ENCODE data around the gene MRM3. TPM values are rescaled to one million over a fixed set of nuclear protein-coding genes. Genes with fewer than 3 reads are reported as not detected.
A peak's percentile ranks its signal among the peaks of the same experiment; 100 is the strongest.

MRM3 gene
- 10 to 100 TPM; 12.8 to 15.8 TPM for total RNA-seq

GRCh38 chr17:781805-782731 lies at the start of gene MRM3, which contains the start of gene GLOD4:
MRM3 (plus strand) TSS chr17:782353; CDS start chr17:782379, 26 bp downstream.
GLOD4 (minus strand) TSS chr17:782280; CDS start chr17:782255, 25 bp downstream.
- peak; percentile 96 for DNase-seq
- Mint-ChIP-seq H3K4me3 (peak within 1 kb of the TSS; percentile 93), H3K27ac (peak within 1 kb of the TSS; percentile 83), H3K4me1 (peaks cover 36% of the 10 kb centered on the region), H3K9me3 (no peaks in the 10 kb centered on the region), H3K27me3 (no peaks in the 10 kb centered on the region), H3K36me3 (ENCODE audit: low read depth) (peaks cover 32% of the 10 kb centered on the region)
- ChIA-PET POLR2A (interaction anchor here (0.6 to 4.6 kb wide), 18 partner anchors 8 to 370 kb away, joined by 3 to 59 read pairs (median 4); partner anchors contain the start of genes GEMIN4, NXN, TIMM22 and VPS53), CTCF (interaction anchor here (0.6 to 4.0 kb wide), 10 partner anchors 10 to 370 kb away, joined by 3 to 27 read pairs (median 4); partner anchors contain the start of genes GEMIN4 and TIMM22)

- peak overlapping the region; percentile 40 for H3K27ac Mint-ChIP-seq
- H3K36me3 Mint-ChIP-seq (ENCODE audit: low read depth) = peaks cover 21% of the 10 kb centered on the region
- peaks cover 9% of the 10 kb centered on the region for H3K27me3 Mint-ChIP-seq
- H3K4me3 Mint-ChIP-seq = peak overlapping the region; percentile 77
- POLR2A ChIA-PET = interaction anchor here (0.6 to 2.1 kb wide), 5 partner anchors 11 to 467 kb away, joined by 3 to 5 read pairs (median 3); no protein-coding TSS in a partner anchor
- no peaks in the 10 kb centered on the region for H3K9me3 Mint-ChIP-seq
- DNase-seq = peak; percentile 47
- H3K4me1 Mint-ChIP-seq = peaks cover 15% of the 10 kb centered on the region
- CTCF ChIA-PET = interaction anchor here (1.5 kb wide), 1 partner anchor 321 kb away, joined by 6 read pairs; no protein-coding TSS in a partner anchor
Observed at GRCh38 chr17:732902-733720, 49.0 kb upstream of the MRM3 start.

GRCh38 chr17:733743-734142 lies 48.4 kb upstream of the MRM3 start:
- Mint-ChIP-seq H3K27ac (no peak overlapping the region), H3K36me3 (ENCODE audit: low read depth) (peaks cover 26% of the 10 kb centered on the region)
- CTCF ChIA-PET = interaction anchor here (1.5 kb wide), 1 partner anchor 321 kb away, joined by 6 read pairs; no protein-coding TSS in a partner anchor

GRCh38 chr17:737561-738113 lies 44.5 kb upstream of the MRM3 start:
- Mint-ChIP-seq H3K4me3 (no peak overlapping the region), H3K4me1 (peaks cover 21% of the 10 kb centered on the region), H3K27me3 (peaks cover 4% of the 10 kb centered on the region), H3K9me3 (no peaks in the 10 kb centered on the region), H3K27ac (no peak overlapping the region), H3K36me3 (ENCODE audit: low read depth) (peaks cover 50% of the 10 kb centered on the region)
- ChIA-PET CTCF (interaction anchor here (0.9 kb wide), 1 partner anchor 22 kb away, joined by 3 read pairs; no protein-coding TSS in a partner anchor), POLR2A (interaction anchor here (1.2 kb wide), 1 partner anchor 14 kb away, joined by 4 read pairs; no protein-coding TSS in a partner anchor)
- DNase-seq = no peak

More at GRCh38 chr17:733743-734142, 48.4 kb upstream of the MRM3 start:
- POLR2A ChIA-PET = interaction anchor here (0.7 to 2.1 kb wide), 4 partner anchors 16 to 468 kb away, joined by 3 to 5 read pairs (median 4); partner anchors contain the start of gene VPS53
- Mint-ChIP-seq H3K4me1 (peaks cover 15% of the 10 kb centered on the region), H3K4me3 (peak overlapping the region; percentile 77), H3K27me3 (peaks cover 9% of the 10 kb centered on the region), H3K9me3 (no peaks in the 10 kb centered on the region)
- DNase-seq = no peak

- peaks cover 48% of the 10 kb centered on the region for H3K36me3 Mint-ChIP-seq (ENCODE audit: low read depth)
- no peaks in the 10 kb centered on the region for H3K9me3 Mint-ChIP-seq
- peak overlapping the region; percentile 58 for H3K27ac Mint-ChIP-seq
- no peak overlapping the region for H3K4me3 Mint-ChIP-seq
- POLR2A ChIA-PET = no interaction called here
- H3K4me1 Mint-ChIP-seq = peaks cover 6% of the 10 kb centered on the region
- peak; percentile 26 for DNase-seq
- no peaks in the 10 kb centered on the region for H3K27me3 Mint-ChIP-seq
- CTCF ChIA-PET = interaction anchor here (1.2 kb wide), 1 partner anchor 12 kb away, joined by 5 read pairs; no protein-coding TSS in a partner anchor
Observed at GRCh38 chr17:740240-741017, 41.7 kb upstream of the MRM3 start.

GRCh38 chr17:742147-742793 lies 39.9 kb upstream of the MRM3 start:
- peaks cover 54% of the 10 kb centered on the region for H3K36me3 Mint-ChIP-seq (ENCODE audit: low read depth)
- H3K9me3 Mint-ChIP-seq = no peaks in the 10 kb centered on the region
- CTCF ChIA-PET = no interaction called here
- H3K4me1 Mint-ChIP-seq = peaks cover 6% of the 10 kb centered on the region
- no peak for DNase-seq
- no peaks in the 10 kb centered on the region for H3K27me3 Mint-ChIP-seq
- POLR2A ChIA-PET = interaction anchor here (1.3 to 1.5 kb wide), 2 partner anchors 9 to 10 kb away, joined by 3 to 4 read pairs; partner anchors contain the start of gene GEMIN4
- no peak overlapping the region for H3K27ac Mint-ChIP-seq
- no peak overlapping the region for H3K4me3 Mint-ChIP-seq

- H3K9me3 Mint-ChIP-seq = no peaks in the 10 kb centered on the region
- peaks cover 61% of the 10 kb centered on the region for H3K36me3 Mint-ChIP-seq (ENCODE audit: low read depth)
- H3K27me3 Mint-ChIP-seq = no peaks in the 10 kb centered on the region
- H3K4me3 Mint-ChIP-seq = no peak overlapping the region
- H3K4me1 Mint-ChIP-seq = peaks cover 6% of the 10 kb centered on the region
- CTCF ChIA-PET = interaction anchor here (1.2 kb wide), 1 partner anchor 12 kb away, joined by 3 read pairs; no protein-coding TSS in a partner anchor
- DNase-seq = no peak
- no peak overlapping the region for H3K27ac Mint-ChIP-seq
- POLR2A ChIA-PET = interaction anchor here (1.3 kb wide), 1 partner anchor 10 kb away, joined by 4 read pairs; no protein-coding TSS in a partner anchor
Observed at GRCh38 chr17:743139-743538, 39.0 kb upstream of the MRM3 start.

- H3K4me1 Mint-ChIP-seq = peaks cover 14% of the 10 kb centered on the region
- no peak overlapping the region for H3K27ac Mint-ChIP-seq
- no peaks in the 10 kb centered on the region for H3K27me3 Mint-ChIP-seq
- H3K36me3 Mint-ChIP-seq (ENCODE audit: low read depth) = peaks cover 65% of the 10 kb centered on the region
- POLR2A ChIA-PET = no interaction called here
- CTCF ChIA-PET = no interaction called here
- no peak overlapping the region for H3K4me3 Mint-ChIP-seq
- peaks cover 6% of the 10 kb centered on the region for H3K9me3 Mint-ChIP-seq
- DNase-seq = no peak
Observed at GRCh38 chr17:744937-745336, 37.2 kb upstream of the MRM3 start.

- DNase-seq = no peak
- H3K27me3 Mint-ChIP-seq = no peaks in the 10 kb centered on the region
- peaks cover 66% of the 10 kb centered on the region for H3K36me3 Mint-ChIP-seq (ENCODE audit: low read depth)
- no peak overlapping the region for H3K4me3 Mint-ChIP-seq
- ChIA-PET CTCF (no interaction called here), POLR2A (no interaction called here)
- H3K4me1 Mint-ChIP-seq = peaks cover 15% of the 10 kb centered on the region
- peaks cover 6% of the 10 kb centered on the region for H3K9me3 Mint-ChIP-seq
- H3K27ac Mint-ChIP-seq = no peak overlapping the region
Observed at GRCh38 chr17:745406-745805, 36.7 kb upstream of the MRM3 start.

- ChIA-PET CTCF (interaction anchor here (0.7 kb wide), 1 partner anchor 35 kb away, joined by 3 read pairs; no protein-coding TSS in a partner anchor), POLR2A (no interaction called here)
- DNase-seq = no peak
- H3K4me1 Mint-ChIP-seq = peaks cover 19% of the 10 kb centered on the region
- H3K36me3 Mint-ChIP-seq (ENCODE audit: low read depth) = peaks cover 60% of the 10 kb centered on the region
- no peaks in the 10 kb centered on the region for H3K27me3 Mint-ChIP-seq
- no peak overlapping the region for H3K27ac Mint-ChIP-seq
- no peak overlapping the region for H3K4me3 Mint-ChIP-seq
- peaks cover 6% of the 10 kb centered on the region for H3K9me3 Mint-ChIP-seq
Observed at GRCh38 chr17:746181-746580, 36.0 kb upstream of the MRM3 start.

All from activated CD4-positive, alpha-beta memory T cell treated with anti-CD3 and anti-CD28 coated beads, Interleukin-2, amount 10 ng/mL, durations not matched to agents 7 days and 5 days (primary cell).